ENCODE measurements around the gene DMRT1. TPM values are rescaled to one million over a fixed set of nuclear protein-coding genes. Genes with fewer than 3 reads are reported as not detected.

The DMRT1 gene
- total RNA-seq, 2 donors from 2014 or later = not detected

Other genes with a start within 250 kb of the DMRT1 start
- gene DMRT3, start 135.0 kb downstream of the DMRT1 start, total RNA-seq = not detected
- not detected for gene DMRT2, start 208.7 kb downstream of the DMRT1 start, total RNA-seq